ENCODE data around the gene HNMT. TPM values are rescaled to one million over a fixed set of nuclear protein-coding genes. Genes with fewer than 3 reads are reported as not detected.

Gene HNMT
- total and polyA plus RNA-seq, 2 of the 8 experiments (the other 6 are each of a cell fraction or from before 2014, with no cell fraction given), result 1.6 to 3.6 TPM

DNA sequence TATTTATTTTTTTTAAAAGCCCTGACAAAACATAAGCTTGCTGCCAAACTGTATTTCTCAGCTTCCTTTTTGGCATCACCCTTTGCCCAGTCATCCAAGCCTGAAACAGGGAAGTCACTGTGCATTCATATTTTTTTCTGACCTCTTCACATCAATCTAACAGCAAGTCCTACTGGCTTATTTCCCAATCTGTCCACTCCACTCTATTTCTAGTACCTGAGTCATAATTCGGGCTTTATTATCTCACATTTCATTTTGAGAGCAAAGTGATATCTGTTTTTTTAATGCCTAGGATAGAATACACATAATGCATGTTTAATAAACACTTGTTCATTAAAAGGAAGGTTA, 5.1 kb downstream of the HNMT start (continued):
- no peak for TF ChIP-seq FOSL1 (IDR thresholded peaks at IDR 0.05; ENCODE audit: insufficient read depth, low read depth, low read length)

DNA sequence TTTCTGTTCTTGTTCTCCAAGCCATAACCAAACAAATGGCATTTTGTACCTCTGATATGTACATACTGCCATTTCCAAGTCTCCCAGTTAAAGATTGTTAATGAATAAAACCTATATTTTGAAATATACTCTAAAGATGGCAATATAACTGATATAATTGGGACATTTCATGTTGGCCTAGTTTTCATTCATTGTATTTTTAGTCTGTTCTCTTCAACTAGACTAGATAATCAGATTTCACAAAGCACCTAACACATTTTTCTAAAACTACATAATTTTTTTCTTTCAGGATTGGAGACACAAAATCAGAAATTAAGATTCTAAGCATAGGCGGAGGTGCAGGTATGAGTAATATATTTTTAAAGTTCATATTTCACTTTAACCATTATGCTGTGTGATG, 5.6 kb downstream of the HNMT start:
- no peak overlapping the region for H3K27ac ChIP-seq (ENCODE audit: low read depth, low read length)
- no peak overlapping the region for H2BK15ac ChIP-seq (ENCODE audit: low read length)
- H3K79me1 ChIP-seq (ENCODE audit: low read depth, low read length), result no peaks in the 10 kb centered on the region
- H2AFZ ChIP-seq (ENCODE audit: low read length), result no peak overlapping the region
- no peak overlapping the region for H2BK12ac ChIP-seq (ENCODE audit: low read depth, low read length)
- H3K18ac ChIP-seq (ENCODE audit: extremely low read depth, low read length), result no peak overlapping the region
- CTCF ChIA-PET (ENCODE audit: partially characterized antibody), result no interaction called here
- no peak overlapping the region for H2AK5ac ChIP-seq (ENCODE audit: low read depth, low read length)
- H3K23me2 ChIP-seq (ENCODE audit: low read depth, low read length), result no peaks in the 10 kb centered on the region
- H4K20me1 ChIP-seq (replicated peaks in 1 of 2; ENCODE audit: control insufficient read depth in 1 of 2, insufficient read depth in 2 of 2, low read length in 2 of 2), result no peaks in the 10 kb centered on the region
- H3K4ac ChIP-seq (replicated peaks; ENCODE audit: insufficient read length, low read depth, low read length), result no peak overlapping the region
- no peak overlapping the region for H4K91ac ChIP-seq (replicated peaks; ENCODE audit: insufficient read length, low read length)
- no peak overlapping the region for H4K5ac ChIP-seq (ENCODE audit: insufficient read length, low read depth, low read length)
- DNase-seq (ENCODE audit: low read depth in 1 of 2, low spot score in 2 of 2), result no peak
- H3K23ac ChIP-seq (ENCODE audit: insufficient read length), result no peak overlapping the region
- H3K36me3 ChIP-seq (ENCODE audit: control insufficient read depth in 2 of 4, insufficient read depth in 4 of 4, low read length in 3 of 4), result no peaks in the 10 kb centered on the region
- WGBS, 2 experiments (ENCODE audit: extremely low coverage in 1 of 2, insufficient coverage in 1 of 2, insufficient read length in 1 of 2, insufficient replicate concordance in 2 of 2, low coverage in 1 of 2, low lambda C conversion rate in 2 of 2, missing lambda C conversion rate in 1 of 2), result 92% methylated on average over 1 of the region's 1 CpG; no CpG with 5 or more reads in 1 of the 2 experiments
- no peak overlapping the region for H2BK120ac ChIP-seq (replicated peaks; ENCODE audit: low read depth, low read length)
- H3K79me2 ChIP-seq (ENCODE audit: control insufficient read depth in 1 of 2, insufficient read depth in 2 of 2, low read length in 2 of 2), result no peaks in the 10 kb centered on the region
- no peak for FAIRE-seq
- H3K27me3 ChIP-seq (replicated peaks in 1 of 4; ENCODE audit: control insufficient read depth in 3 of 4, extremely low read depth in 1 of 4, insufficient read depth in 3 of 4, low read length in 3 of 4), result no peaks in the 10 kb centered on the region
- H3K14ac ChIP-seq (ENCODE audit: insufficient read length), result no peak overlapping the region
- no peaks in the 10 kb centered on the region for H3K9me3 ChIP-seq (ENCODE audit: insufficient read depth in 2 of 2, low read depth in 1 of 2, low read length in 1 of 2)
- no peaks in the 10 kb centered on the region for H3K4me1 ChIP-seq (replicated peaks in 1 of 4; ENCODE audit: control insufficient read depth in 3 of 4, insufficient read depth in 4 of 4, low read length in 3 of 4)
- H2BK20ac ChIP-seq (ENCODE audit: low read length), result no peak overlapping the region
- no peak overlapping the region for H2BK5ac ChIP-seq (ENCODE audit: low read depth, low read length)
- no peak overlapping the region for H3K4me2 ChIP-seq (ENCODE audit: insufficient read depth in 1 of 2, low read depth in 2 of 2, low read length in 2 of 2)
- no peak overlapping the region for H3K56ac ChIP-seq (replicated peaks; ENCODE audit: insufficient read length, low read depth, low read length)
- H4K8ac ChIP-seq (ENCODE audit: extremely low read depth, insufficient read depth, low read length), result no peak overlapping the region
- H3K9ac ChIP-seq (replicated peaks in 1 of 4; ENCODE audit: extremely low read depth in 1 of 4, low read depth in 3 of 4, low read length in 3 of 4), result no peak overlapping the region
- POLR2A ChIA-PET (ENCODE audit: partially characterized antibody), result no interaction called here
- H3K4me3 ChIP-seq (ENCODE audit: extremely low read depth in 1 of 4, insufficient read depth in 2 of 4, low read depth in 3 of 4, low read length in 4 of 4), result no peak overlapping the region
- TF ChIP-seq EP300 (IDR thresholded peaks at IDR 0.05; ENCODE audit: borderline replicate concordance in 1 of 2, low read depth in 2 of 2, low read length in 2 of 2), result no peak
- no peak for TF ChIP-seq PHF8 (conservative IDR thresholded peaks at IDR 0.05; ENCODE audit: low read depth, low read length)
- TF ChIP-seq, protein P1, sequence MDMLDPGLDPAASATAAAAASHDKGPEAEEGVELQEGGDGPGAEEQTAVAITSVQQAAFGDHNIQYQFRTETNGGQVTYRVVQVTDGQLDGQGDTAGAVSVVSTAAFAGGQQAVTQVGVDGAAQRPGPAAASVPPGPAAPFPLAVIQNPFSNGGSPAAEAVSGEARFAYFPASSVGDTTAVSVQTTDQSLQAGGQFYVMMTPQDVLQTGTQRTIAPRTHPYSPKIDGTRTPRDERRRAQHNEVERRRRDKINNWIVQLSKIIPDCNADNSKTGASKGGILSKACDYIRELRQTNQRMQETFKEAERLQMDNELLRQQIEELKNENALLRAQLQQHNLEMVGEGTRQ (IDR thresholded peaks at IDR 0.05; ENCODE audit: low read length), result no peak
- no peak for TF ChIP-seq ASH2L (IDR thresholded peaks at IDR 0.05; ENCODE audit: low read length)
- no peak for TF ChIP-seq TAF7 (optimal IDR thresholded peaks at IDR 0.05; ENCODE audit: borderline replicate concordance, low read depth, low read length)
- no peak for TF ChIP-seq JUND (IDR thresholded peaks at IDR 0.05; ENCODE audit: low read length)
- no peak for TF ChIP-seq FOSL1 (IDR thresholded peaks at IDR 0.05; ENCODE audit: insufficient read depth, low read depth, low read length)
- TF ChIP-seq SRF (IDR thresholded peaks at IDR 0.05; ENCODE audit: low read depth, low read length), result no peak
- TF ChIP-seq, protein P2, sequence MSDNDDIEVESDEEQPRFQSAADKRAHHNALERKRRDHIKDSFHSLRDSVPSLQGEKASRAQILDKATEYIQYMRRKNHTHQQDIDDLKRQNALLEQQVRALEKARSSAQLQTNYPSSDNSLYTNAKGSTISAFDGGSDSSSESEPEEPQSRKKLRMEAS (IDR thresholded peaks at IDR 0.05), result no peak
- TF ChIP-seq NRF1 (IDR thresholded peaks at IDR 0.05; ENCODE audit: low read depth, low read length), result no peak
- TF ChIP-seq CBX8 (IDR thresholded peaks at IDR 0.05; ENCODE audit: borderline replicate concordance, low read depth, low read length), result no peak
- no peak for TF ChIP-seq CBX5 (IDR thresholded peaks at IDR 0.05; ENCODE audit: low read depth, low read length)
